ENCODE measurements around the gene CERS6. TPM values are rescaled to one million over a fixed set of nuclear protein-coding genes. Genes with fewer than 3 reads are reported as not detected.

CERS6 gene
- total RNA-seq, 3 donors from 2014 or later, result 36.4 to 46.4 (median 44.8) TPM

GRCh38 chr2:168538534-168538933 lies 82.5 kb downstream of the CERS6 start:
- intact Hi-C loops (cut with DNase I; ENCODE audit: low total_unique reads), result no loop called here
- Histone ChIP-seq H3K9me3 (peaks cover 0 to 12% of the 10 kb centered on the region in 2 donors), H3K27me3 (no peaks in the 10 kb centered on the region), H3K4me3 (no peak overlapping the region), H3K4me1 (no peaks in the 10 kb centered on the region), H3K27ac (no peak overlapping the region), H3K36me3 (no peaks in the 10 kb centered on the region)
- no peak for DNase-seq (ENCODE audit: low spot score in 2 of 2)
- no peak for TF ChIP-seq POLR2AphosphoS5 (IDR thresholded peaks at IDR 0.05)
- no peak for TF ChIP-seq POLR2A (IDR thresholded peaks at IDR 0.05)
- TF ChIP-seq CTCF (IDR thresholded peaks at IDR 0.05), result no peak

DNA sequence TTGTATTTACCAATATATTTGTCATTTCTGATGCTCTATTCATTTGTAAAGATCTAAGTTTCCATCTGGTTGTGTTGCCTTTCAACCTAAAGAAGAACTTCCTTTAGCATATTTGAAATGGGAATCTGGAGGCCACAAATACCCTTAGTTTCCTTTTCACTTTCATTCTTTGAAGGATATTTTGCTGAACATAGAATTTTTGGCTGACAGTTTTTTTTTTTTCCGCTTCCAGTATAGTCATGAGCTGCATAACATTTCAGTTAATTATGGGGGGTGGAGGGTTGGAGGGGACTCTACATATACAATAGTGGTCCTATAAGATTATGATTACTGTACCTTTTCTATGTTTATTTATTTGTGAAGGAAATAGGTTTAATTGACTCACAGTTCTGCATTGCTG lies 83.9 kb downstream of the CERS6 start:
- Histone ChIP-seq H3K9me3 (peaks cover 0 to 12% of the 10 kb centered on the region in 2 donors), H3K4me1 (no peaks in the 10 kb centered on the region), H3K27me3 (no peaks in the 10 kb centered on the region), H3K36me3 (no peaks in the 10 kb centered on the region), H3K27ac (no peak overlapping the region), H3K4me3 (no peak overlapping the region)
- no peak for TF ChIP-seq POLR2AphosphoS5 (IDR thresholded peaks at IDR 0.05)
- no peak for TF ChIP-seq POLR2A (IDR thresholded peaks at IDR 0.05)
- TF ChIP-seq CTCF (IDR thresholded peaks at IDR 0.05), result no peak
- no peak for DNase-seq (ENCODE audit: low spot score in 2 of 2)
- intact Hi-C loops (cut with DNase I; ENCODE audit: low total_unique reads), result no loop called here

DNA sequence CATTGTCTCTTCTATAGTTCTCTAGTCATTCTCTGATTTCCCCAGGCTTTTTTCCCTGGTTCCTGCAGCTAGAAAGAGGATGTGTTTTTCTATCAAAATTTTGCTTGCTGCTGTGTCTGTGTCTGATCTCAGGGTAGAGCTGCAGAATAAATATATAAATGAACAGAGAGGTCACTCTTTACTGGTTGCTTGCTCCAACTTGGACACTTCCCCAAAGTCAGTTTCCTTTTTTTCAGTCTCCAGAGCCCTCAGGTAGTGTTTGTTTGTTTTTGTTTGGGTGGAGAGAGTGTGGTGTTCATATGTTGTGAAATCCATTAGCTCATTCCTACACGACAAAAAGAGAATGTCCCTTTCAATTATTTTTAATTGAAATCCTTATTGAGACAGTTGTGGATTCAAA lies 85.8 kb downstream of the CERS6 start:
- no peak for TF ChIP-seq POLR2AphosphoS5 (IDR thresholded peaks at IDR 0.05)
- TF ChIP-seq POLR2A (IDR thresholded peaks at IDR 0.05), result no peak
- TF ChIP-seq CTCF (IDR thresholded peaks at IDR 0.05), result no peak

GRCh38 chr2:168543037-168543436 lies 87.0 kb downstream of the CERS6 start:
- no peak overlapping the region for H3K27ac ChIP-seq
- intact Hi-C loops (cut with DNase I; ENCODE audit: low total_unique reads), result no loop called here
- no peaks in the 10 kb centered on the region for H3K36me3 ChIP-seq
- H3K4me3 ChIP-seq, result no peak overlapping the region
- TF ChIP-seq POLR2A (IDR thresholded peaks at IDR 0.05) (no peak), POLR2AphosphoS5 (IDR thresholded peaks at IDR 0.05) (no peak), CTCF (IDR thresholded peaks at IDR 0.05) (no peak)
- peaks cover 0 to 12% of the 10 kb centered on the region in 2 donors for H3K9me3 ChIP-seq
- H3K27me3 ChIP-seq, result no peaks in the 10 kb centered on the region
- no peaks in the 10 kb centered on the region for H3K4me1 ChIP-seq
- DNase-seq (ENCODE audit: low spot score in 2 of 2), result no peak

More for the DNA sequence above, 85.8 kb downstream of the CERS6 start:
- Histone ChIP-seq H3K4me3 (no peak overlapping the region), H3K36me3 (no peaks in the 10 kb centered on the region), H3K9me3 (peaks cover 0 to 12% of the 10 kb centered on the region in 2 donors), H3K4me1 (no peaks in the 10 kb centered on the region), H3K27me3 (no peaks in the 10 kb centered on the region), H3K27ac (no peak overlapping the region)
- DNase-seq (ENCODE audit: low spot score in 2 of 2), result no peak
- intact Hi-C loops (cut with DNase I; ENCODE audit: low total_unique reads), result no loop called here

DNA sequence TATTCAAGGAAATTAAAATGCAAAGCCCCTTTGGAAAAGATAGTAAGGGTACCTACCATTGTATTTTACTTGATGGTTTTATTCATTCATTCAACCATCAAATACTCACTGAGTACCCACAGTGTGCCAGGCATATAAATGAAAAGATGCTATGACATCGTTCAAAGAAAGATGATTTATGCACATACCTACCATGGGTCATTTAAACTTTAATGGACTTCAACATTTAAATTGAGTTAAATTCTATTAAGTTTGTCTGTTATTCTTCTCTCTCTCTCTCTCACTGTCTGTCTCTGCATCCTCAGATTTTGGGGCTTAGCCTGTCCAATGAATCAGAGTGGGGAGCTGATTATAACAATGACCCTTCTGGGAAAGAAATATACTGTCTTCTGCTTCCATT lies 87.9 kb downstream of the CERS6 start:
- Histone ChIP-seq H3K27ac (no peak overlapping the region), H3K9me3 (peaks cover 0 to 12% of the 10 kb centered on the region in 2 donors), H3K36me3 (no peaks in the 10 kb centered on the region), H3K27me3 (no peaks in the 10 kb centered on the region), H3K4me1 (no peaks in the 10 kb centered on the region), H3K4me3 (no peak overlapping the region)
- no peak for DNase-seq (ENCODE audit: low spot score in 2 of 2)
- intact Hi-C loops (cut with DNase I; ENCODE audit: low total_unique reads), result no loop called here
- TF ChIP-seq POLR2A (IDR thresholded peaks at IDR 0.05) (no peak), CTCF (IDR thresholded peaks at IDR 0.05) (no peak), POLR2AphosphoS5 (IDR thresholded peaks at IDR 0.05) (no peak)

Data from breast epithelium (tissue), 4 donors.